ENCODE measurements around the gene GBP5.
A peak's percentile ranks its signal among the peaks of the same experiment; 100 is the strongest.
"Not testable (repeated sequence)": the region's sequence is repeated elsewhere in the genome, so short reads cannot be mapped to it uniquely, and the experiment has no call there.

Gene GBP5

GRCh38 chr1:89272269-89273041 lies at the start of gene GBP5:
TSS of gene GBP5 (minus strand) at chr1:89272860. CDS start at chr1:89269555, 3,305 bp downstream.
- not testable (repeated sequence) for DNase-seq (ENCODE audit: low read depth)

GRCh38 chr1:89322402-89322801 lies 49.7 kb upstream of the GBP5 start:
- no peak for DNase-seq (ENCODE audit: low read depth)
- TF ChIP-seq CTCF (conservative IDR thresholded peaks at IDR 0.05; ENCODE audit: low read depth, low read length), result no peak
- H3K4me3 ChIP-seq (ENCODE audit: low read depth, low read length), result no peak overlapping the region

More at GRCh38 chr1:89272269-89273041, at the start of gene GBP5:
- not testable (repeated sequence) for H3K4me3 ChIP-seq (ENCODE audit: low read depth, low read length)

GRCh38 chr1:89312572-89312971 lies 39.9 kb upstream of the GBP5 start:
- no peak overlapping the region for H3K4me3 ChIP-seq (ENCODE audit: low read depth, low read length)
- no peak for DNase-seq (ENCODE audit: low read depth)
- no peak for TF ChIP-seq CTCF (conservative IDR thresholded peaks at IDR 0.05; ENCODE audit: low read depth, low read length)

- peak; percentile 51 for DNase-seq (ENCODE audit: low read depth)
- TF ChIP-seq CTCF (conservative IDR thresholded peaks at IDR 0.05; ENCODE audit: low read depth, low read length), result no peak
- no peak overlapping the region for H3K4me3 ChIP-seq (ENCODE audit: low read depth, low read length)
Measured at GRCh38 chr1:89311757-89312156, 39.1 kb upstream of the GBP5 start.

- H3K4me3 ChIP-seq (ENCODE audit: low read depth, low read length), result no peak overlapping the region
- no peak for TF ChIP-seq CTCF (conservative IDR thresholded peaks at IDR 0.05; ENCODE audit: low read depth, low read length)
Measured at GRCh38 chr1:89310976-89311375, 38.3 kb upstream of the GBP5 start.

GRCh38 chr1:89310505-89310904 lies 37.8 kb upstream of the GBP5 start:
- no peak for TF ChIP-seq CTCF (conservative IDR thresholded peaks at IDR 0.05; ENCODE audit: low read depth, low read length)
- no peak overlapping the region for H3K4me3 ChIP-seq (ENCODE audit: low read depth, low read length)
- DNase-seq (ENCODE audit: low read depth), result peak; percentile 67

More at GRCh38 chr1:89310976-89311375, 38.3 kb upstream of the GBP5 start:
- no peak for DNase-seq (ENCODE audit: low read depth)

GRCh38 chr1:89309828-89310227 lies 37.2 kb upstream of the GBP5 start:
- DNase-seq (ENCODE audit: low read depth), result no peak
- TF ChIP-seq CTCF (conservative IDR thresholded peaks at IDR 0.05; ENCODE audit: low read depth, low read length), result no peak
- no peak overlapping the region for H3K4me3 ChIP-seq (ENCODE audit: low read depth, low read length)

Measured in choroid plexus epithelial cell (primary cell).